NCI-H526 treated with DMSO at 0.1 percent for 48 hours (cell line): ENCODE data around the gene DMWD.

Experiments
- DNase-seq: peaks from one replicate; lab custom pipeline; 2025; lab: John Stamatoyannopoulos, UW

Gene DMWD

DNA sequence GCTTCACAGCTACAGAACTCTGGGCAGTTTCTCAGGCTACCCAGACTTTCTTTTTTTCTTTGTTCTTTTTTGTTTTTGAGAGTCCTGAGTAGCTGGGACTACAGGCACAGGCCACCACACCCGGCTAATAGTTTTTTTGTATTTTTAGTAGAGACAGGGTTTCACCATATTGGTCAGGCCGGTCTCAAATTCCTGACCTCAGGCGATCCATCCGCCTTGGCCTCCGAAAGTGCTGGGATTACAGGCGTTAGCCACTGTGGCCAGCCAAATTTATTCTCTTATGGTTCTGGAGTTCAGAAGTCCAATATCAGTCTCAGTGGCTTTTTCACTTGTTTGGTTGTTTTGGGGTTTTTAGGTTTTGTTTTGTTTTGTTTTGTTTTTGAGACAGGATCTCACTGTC, 47.0 kb downstream of the DMWD start:
- DNase-seq = no peak

- DNase-seq = no peak
Observed at GRCh38 chr19:45742969-45743368, 49.7 kb downstream of the DMWD start.

GRCh38 chr19:45739498-45740439, 52.9 kb downstream of the DMWD start:
- no peak for DNase-seq

DNA sequence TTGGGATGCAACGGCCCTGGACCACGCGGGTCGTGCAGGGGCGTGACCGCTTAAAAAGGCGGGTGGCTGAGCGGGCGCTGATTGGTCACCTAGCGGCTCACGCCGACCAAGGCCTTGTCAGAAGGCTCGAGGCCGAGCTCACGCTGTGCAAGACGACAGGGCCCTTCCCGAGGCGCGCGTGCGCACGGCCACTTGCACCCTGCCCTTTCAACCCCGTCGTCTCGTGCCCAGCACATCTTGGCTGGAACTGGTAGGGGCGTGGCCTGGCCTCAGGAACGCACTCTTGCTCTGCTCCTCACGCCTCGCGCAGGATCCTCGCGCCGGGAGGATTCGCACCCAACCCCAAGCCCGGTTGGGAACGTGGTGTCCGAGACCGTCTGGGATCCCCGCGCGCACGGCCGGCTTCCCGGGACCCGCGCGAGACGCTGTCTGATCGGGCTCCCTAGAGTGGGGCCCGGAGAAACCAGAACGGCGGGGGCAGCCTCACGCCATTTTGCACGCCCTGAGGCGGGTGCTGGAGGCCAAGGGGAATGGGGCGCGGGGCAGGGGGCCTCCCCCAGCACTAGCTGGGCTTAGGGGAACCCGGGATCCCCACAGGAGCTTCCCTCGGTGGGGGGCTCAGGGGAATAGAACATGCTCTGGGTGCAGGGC, 59.4 kb downstream of the DMWD start, which contains the start of gene MEIOSIN:
TSS of gene MEIOSIN (plus strand) at position 280 of the 651 bp plus-strand sequence. CDS start 1,938 bp downstream, outside the sequence.
- DNase-seq = no peak
